ENCODE measurements around the gene ERRFI1.

- TF ChIP-seq GATA2 (IDR thresholded peaks at IDR 0.05; ENCODE audit: low read depth, low read length) (no peak), GATA3 (IDR thresholded peaks at IDR 0.05; ENCODE audit: low read depth, low read length) (no peak)
These were observed 22.5 kb downstream of the ERRFI1 start for GRCh38 chr1:8003438-8004112.

Measured in SH-SY5Y (cell line).